B cell (primary cell): ENCODE results near the gene CCDC70. TPM values are rescaled to one million over a fixed set of nuclear protein-coding genes. Genes with fewer than 3 reads are reported as not detected.

Source experiments
- ATAC-seq: fragments of 200-7000 bp; cut with Tn5 transposase; one replicate; pipeline ENCODE4 v1.10.0; 2021; ENCODE audit warnings: low read depth, mild to moderate bottlenecking, moderate number of reproducible peaks, moderate library complexity
- CTCF ChIA-PET: fragments of 350-600 bp; sonication (Branson Sonifier 250); formaldehyde crosslinking; loops from one replicate; lab custom pipeline; 2021; ENCODE audit warnings: antibody characterized with exemption, inconsistent platforms; lab: Charles Lee
- POLR2A ChIA-PET: fragments of 350-600 bp; sonication (Branson Sonifier 250); formaldehyde crosslinking; loops from one replicate; lab custom pipeline; 2021; ENCODE audit warnings: antibody characterized with exemption; lab: Charles Lee
- DNase-seq: peaks from one replicate; pipeline ENCODE4 v3.0.0; 2013
- H2AFZ ChIP-seq: 2 replicates; pipeline ENCODE4 v1.6.1; 2012; ENCODE audit warnings: mild to moderate bottlenecking, low read depth, low read length; ENCODE audit not compliant: insufficient read depth, poor library complexity, severe bottlenecking
- H3K27ac ChIP-seq, 2 donors: 1 replicate in 1 of 2; 2 replicates in 1 of 2; pipeline ENCODE4 v1.5.1; 2012 to 2013; ENCODE audit warnings: low read length in 2 of 2, mild to moderate bottlenecking in 2 of 2, moderate library complexity in 1 of 2
- H3K27me3 ChIP-seq, 4 experiments: fragments of 200-600 bp in 1 of 4; sonication (generic) in 1 of 4; replicated peaks in 1 of 4; 1 replicate in 2 of 4; 2 replicates in 2 of 4; pipeline versions ENCODE4 v1.6.1 to v1.7.0; 2013 to 2016; ENCODE audit warnings: low read length in 3 of 4, mild to moderate bottlenecking in 2 of 4, mixed read lengths in 1 of 4, moderate library complexity in 1 of 4; ENCODE audit not compliant: insufficient read depth in 4 of 4, control insufficient read depth in 3 of 4; ENCODE audit errors: control extremely low read depth in 1 of 4
- H3K36me3 ChIP-seq, 2 experiments: replicated peaks in 1 of 2; 1 replicate in 1 of 2; 2 replicates in 1 of 2; pipeline versions ENCODE4 v1.6.1 to v1.7.1; 2013; ENCODE audit warnings: low read length in 1 of 2; ENCODE audit not compliant: insufficient read depth in 2 of 2, control insufficient read depth in 1 of 2; ENCODE audit errors: control extremely low read depth in 1 of 2, extremely low read depth in 1 of 2
- H3K4me1 ChIP-seq, 2 donors: fragments of 200-600 bp in 1 of 2; sonication (generic) in 1 of 2; 1 replicate in 1 of 2; 2 replicates in 1 of 2; pipeline versions ENCODE4 v1.5.1 to v1.6.1; 2013 to 2017; ENCODE audit warnings: low read length in 2 of 2; ENCODE audit not compliant: control insufficient read depth in 2 of 2, insufficient read depth in 2 of 2
- H3K4me2 ChIP-seq: replicated peaks from 2 replicates; pipeline ENCODE3; 2012; ENCODE audit warnings: mild to moderate bottlenecking, low read depth, low read length; ENCODE audit not compliant: poor library complexity, severe bottlenecking
- H3K4me3 ChIP-seq, 5 experiments: fragments of 200-600 bp in 1 of 5; sonication (generic) in 1 of 5; 1 replicate in 3 of 5; 2 replicates in 2 of 5; pipeline versions ENCODE4 v1.5.1 to v1.7.0; 2011 to 2016; ENCODE audit warnings: low read length in 4 of 5, mild to moderate bottlenecking in 4 of 5, low read depth in 2 of 5, control low read depth in 1 of 5, moderate library complexity in 1 of 5; ENCODE audit not compliant: insufficient read depth in 1 of 5; ENCODE audit errors: control extremely low read depth in 1 of 5, extremely low read depth in 1 of 5
- H3K79me2 ChIP-seq: fragments of 200-600 bp; sonication (generic); one replicate; pipeline ENCODE4 v1.6.0; 2016; ENCODE audit warnings: low read length; ENCODE audit not compliant: control insufficient read depth, insufficient read depth
- H3K9ac ChIP-seq: fragments of 200-600 bp; sonication (generic); 2 replicates; pipeline ENCODE4 v1.6.1; 2017; ENCODE audit warnings: mild to moderate bottlenecking, low read length, moderate library complexity
- H3K9me3 ChIP-seq, 3 donors: one replicate each; pipeline versions ENCODE4 v1.6.1 to v1.7.1; 2013; ENCODE audit warnings: low read length in 2 of 3; ENCODE audit not compliant: control insufficient read depth in 2 of 3, insufficient read depth in 1 of 3; ENCODE audit errors: control extremely low read depth in 1 of 3
- H4K20me1 ChIP-seq: 2 replicates; pipeline ENCODE4 v1.6.0; 2012; ENCODE audit warnings: mild to moderate bottlenecking, low read length; ENCODE audit not compliant: insufficient read depth, control insufficient read depth, poor library complexity, severe bottlenecking
- H3K27ac Mint-ChIP-seq: one replicate; pipeline ENCODE4 v1.8.0; 2021; ENCODE audit warnings: mixed read lengths
- H3K27me3 Mint-ChIP-seq: one replicate; pipeline ENCODE4 v1.8.0; 2021; ENCODE audit warnings: mixed read lengths
- H3K4me1 Mint-ChIP-seq: one replicate; pipeline ENCODE4 v1.8.0; 2021; ENCODE audit warnings: mixed read lengths
- H3K4me3 Mint-ChIP-seq: one replicate; pipeline ENCODE4 v1.8.0; 2021; ENCODE audit warnings: mixed read lengths
- H3K9me3 Mint-ChIP-seq: one replicate; pipeline ENCODE4 v1.8.0; 2022; ENCODE audit warnings: mixed read lengths; ENCODE audit not compliant: insufficient read depth
- EZH2 ChIP-seq: IDR thresholded peaks from 2 replicates; pipeline ENCODE4 v1.6.1; 2012; ENCODE audit warnings: borderline replicate concordance, low read depth, mild to moderate bottlenecking, moderate library complexity, low read length; ENCODE audit not compliant: insufficient read depth, poor library complexity, severe bottlenecking
- WGBS: methylation state at CpG from one replicate; pipeline ENCODE4 v1.1.5; 2013; ENCODE audit warnings: missing lambda C conversion rate; ENCODE audit not compliant: insufficient coverage; 5-methylcytosine and 5-hydroxymethylcytosine counted together
- intact Hi-C: fragments of 100-400 bp; cut with micrococcal nuclease; formaldehyde crosslinking; loops from one replicate; pipeline ENCODE4 v1.10.0; 2022
- polyA plus RNA-seq: library from polyadenylated mRNA; depleted of rRNA; stranded (reverse); fragments of >200 nt; gene quantifications from 2 replicates; pipeline ENCODE4 v1.2.3, GENCODE V29; 2012
- total RNA-seq, 2 donors: library from RNA; stranded (reverse); fragments of 120-200 nt in 1 of 2; gene quantifications; 1 replicate in 1 of 2; 2 replicates in 1 of 2; pipeline versions ENCODE4 v1.2.3 to v1.2.4, GENCODE V29; 2013 to 2022
- TF ChIP-seq, protein P1 (sequence below): fragments of 200-600 bp; IDR thresholded peaks from one replicate; pipeline ENCODE4 v1.8.0; 2022; ENCODE audit warnings: antibody characterized with exemption, mild to moderate bottlenecking

CCDC70 gene
- total and polyA plus RNA-seq, 2 donors (not counting 1 experiment from before 2014, with no cell fraction given) = not detected

DNA sequence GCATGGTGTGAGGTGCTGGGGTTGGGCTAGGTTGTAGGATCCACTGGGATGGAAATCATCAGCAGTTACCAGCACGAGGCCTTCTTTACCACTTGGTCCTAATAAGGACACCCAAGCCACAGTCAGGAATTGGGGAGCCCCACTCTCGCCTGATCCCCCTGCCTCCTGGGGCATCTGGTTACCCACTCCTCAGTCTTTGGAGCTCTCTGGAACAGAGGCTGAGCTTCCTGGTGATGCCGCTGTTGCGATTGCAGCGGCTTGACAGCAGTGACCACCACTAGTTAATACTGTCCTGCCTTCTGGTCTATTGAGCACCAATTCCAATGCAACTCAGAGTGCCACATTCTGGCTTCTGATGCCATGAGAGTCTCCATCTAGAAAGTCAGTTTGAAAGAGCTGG lies 30.2 kb upstream of the CCDC70 start:
- Mint-ChIP-seq H3K4me1 (peaks cover 48% of the 10 kb centered on the region), H3K27me3 (peaks cover 22% of the 10 kb centered on the region), H3K27ac (no peak overlapping the region), H3K4me3 (no peak overlapping the region), H3K9me3 (no peaks in the 10 kb centered on the region)
- DNase-seq (no peak), ATAC-seq (no peak)
- 93% methylated on average over 2 of the region's 5 CpGs for WGBS
- Histone ChIP-seq H3K79me2 (no peaks in the 10 kb centered on the region), H3K9ac (no peak overlapping the region), H3K9me3 (no peaks in the 10 kb centered on the region), H4K20me1 (no peaks in the 10 kb centered on the region), H3K27me3 (peaks cover 0 to 8% (median 0%) of the 10 kb centered on the region in 4 experiments), H3K27ac (no peak overlapping the region), H3K36me3 (no peaks in the 10 kb centered on the region), H3K4me2 (no peak overlapping the region), H3K4me3 (no peak overlapping the region), H3K4me1 (peaks cover 15 to 38% of the 10 kb centered on the region in 2 donors), H2AFZ (no peak overlapping the region)
- no peak for TF ChIP-seq EZH2
- TF ChIP-seq, protein P1, sequence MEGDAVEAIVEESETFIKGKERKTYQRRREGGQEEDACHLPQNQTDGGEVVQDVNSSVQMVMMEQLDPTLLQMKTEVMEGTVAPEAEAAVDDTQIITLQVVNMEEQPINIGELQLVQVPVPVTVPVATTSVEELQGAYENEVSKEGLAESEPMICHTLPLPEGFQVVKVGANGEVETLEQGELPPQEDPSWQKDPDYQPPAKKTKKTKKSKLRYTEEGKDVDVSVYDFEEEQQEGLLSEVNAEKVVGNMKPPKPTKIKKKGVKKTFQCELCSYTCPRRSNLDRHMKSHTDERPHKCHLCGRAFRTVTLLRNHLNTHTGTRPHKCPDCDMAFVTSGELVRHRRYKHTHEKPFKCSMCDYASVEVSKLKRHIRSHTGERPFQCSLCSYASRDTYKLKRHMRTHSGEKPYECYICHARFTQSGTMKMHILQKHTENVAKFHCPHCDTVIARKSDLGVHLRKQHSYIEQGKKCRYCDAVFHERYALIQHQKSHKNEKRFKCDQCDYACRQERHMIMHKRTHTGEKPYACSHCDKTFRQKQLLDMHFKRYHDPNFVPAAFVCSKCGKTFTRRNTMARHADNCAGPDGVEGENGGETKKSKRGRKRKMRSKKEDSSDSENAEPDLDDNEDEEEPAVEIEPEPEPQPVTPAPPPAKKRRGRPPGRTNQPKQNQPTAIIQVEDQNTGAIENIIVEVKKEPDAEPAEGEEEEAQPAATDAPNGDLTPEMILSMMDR = no peak
- intact Hi-C loops = no loop called here
- ChIA-PET CTCF (interaction anchor here (0.6 to 6.3 kb wide), 9 partner anchors 9 to 59 kb away, joined by 3 to 125 read pairs (median 8); partner anchors contain the start of gene TMEM272), POLR2A (no interaction called here)

DNA sequence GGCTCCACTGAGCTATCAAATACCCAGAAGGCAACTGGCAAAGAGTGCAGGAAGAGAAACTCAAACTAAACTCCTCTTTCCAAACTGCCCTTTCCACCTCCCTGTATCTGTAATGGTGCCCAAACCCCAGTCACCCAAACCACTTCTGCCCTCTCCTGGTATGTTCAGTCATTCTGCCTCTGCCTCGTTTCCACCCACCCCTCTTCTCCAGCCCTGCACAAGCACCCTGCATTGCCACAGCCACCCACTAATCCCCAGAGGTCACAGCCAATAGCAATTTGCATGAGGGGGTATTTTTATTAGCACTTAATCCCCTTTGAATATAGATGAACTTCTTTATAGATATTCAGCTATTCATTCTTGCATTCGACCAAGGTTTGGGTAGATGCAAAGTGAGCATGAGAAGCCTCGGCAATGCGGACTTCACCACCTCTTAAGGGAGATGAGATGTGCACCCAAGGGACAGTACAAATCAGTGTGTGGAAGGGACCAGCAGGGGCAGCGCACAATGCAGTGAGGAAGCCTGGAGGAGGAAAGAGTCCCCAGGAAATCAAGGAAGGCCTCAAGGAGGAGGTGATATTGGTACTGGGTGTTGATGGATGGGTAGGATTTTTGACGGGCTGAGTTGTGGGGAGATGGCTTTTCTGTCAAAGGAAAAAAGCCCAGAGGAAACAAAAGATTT lies 29.2 kb upstream of the CCDC70 start:
- H3K27me3 Mint-ChIP-seq = peaks cover 22% of the 10 kb centered on the region
- 44% methylated on average over 6 of the region's 6 CpGs for WGBS
- H3K4me1 Mint-ChIP-seq = peaks cover 39% of the 10 kb centered on the region
- H3K4me3 Mint-ChIP-seq = peak overlapping the region; percentile 37
- TF ChIP-seq EZH2 = no peak
- TF ChIP-seq, protein P1 = peak; percentile 39
- H4K20me1 ChIP-seq = no peaks in the 10 kb centered on the region
- CTCF ChIA-PET = interaction anchor here (0.6 to 6.3 kb wide), 13 partner anchors 10 to 707 kb away, joined by 3 to 125 read pairs (median 8); partner anchors contain the start of gene TMEM272
- H3K4me3 ChIP-seq = no peak overlapping the region
- no peak overlapping the region for H3K4me2 ChIP-seq
- H3K9me3 ChIP-seq = no peaks in the 10 kb centered on the region
- no peak overlapping the region for H3K9ac ChIP-seq
- H2AFZ ChIP-seq = peak overlapping the region; percentile 23
- DNase-seq = peak; percentile 65
- H3K27ac Mint-ChIP-seq = no peak overlapping the region
- peak; percentile 94 for ATAC-seq
- H3K9me3 Mint-ChIP-seq = no peaks in the 10 kb centered on the region
- H3K79me2 ChIP-seq = no peaks in the 10 kb centered on the region
- POLR2A ChIA-PET = no interaction called here
- no peak overlapping the region for H3K27ac ChIP-seq
- peaks cover 7 to 29% of the 10 kb centered on the region in 2 donors for H3K4me1 ChIP-seq
- peaks cover 0 to 8% (median 0%) of the 10 kb centered on the region in 4 experiments for H3K27me3 ChIP-seq
- intact Hi-C loops = loop anchor here (1.0 kb wide), 1 partner anchor 17 kb away; no protein-coding TSS in a partner anchor
- no peaks in the 10 kb centered on the region for H3K36me3 ChIP-seq
